Fibroblast of villous mesenchyme (primary cell): Measurements from ENCODE around the gene TEX35. TPM values are rescaled to one million over a fixed set of nuclear protein-coding genes. Genes with fewer than 3 reads are reported as not detected.

ENCODE experiments used
- DNase-seq: peaks from one replicate; pipeline ENCODE4 v3.0.0-alpha.2; 2010; ENCODE audit warnings: low read depth
- H3K4me3 ChIP-seq: 2 replicates; pipeline ENCODE4 v1.5.1; 2011; ENCODE audit warnings: low read depth, mild to moderate bottlenecking, low read length
- CTCF ChIP-seq: IDR thresholded peaks from 2 replicates; pipeline ENCODE4 v1.5.1; 2012; ENCODE audit warnings: low read depth, mild to moderate bottlenecking, low read length; ENCODE audit not compliant: insufficient read depth
- total RNA-seq: library from RNA; depleted of rRNA; stranded (reverse); fragments of >200 nt; gene quantifications from 2 replicates; pipeline ENCODE4 v1.2.3, GENCODE V29; 2012

The TEX35 gene
- total RNA-seq, 1 donor: under 0.01 TPM

GRCh38 chr1:178537382-178538090, 24.6 kb downstream of the TEX35 start:
- TF ChIP-seq CTCF: no peak
- no peak for DNase-seq
- no peak overlapping the region for H3K4me3 ChIP-seq

GRCh38 chr1:178538192-178538916, 25.4 kb downstream of the TEX35 start:
- H3K4me3 ChIP-seq: no peak overlapping the region
- DNase-seq: peak; percentile 73
- no peak for TF ChIP-seq CTCF

GRCh38 chr1:178539291-178539690, 26.4 kb downstream of the TEX35 start:
- DNase-seq: no peak
- no peak for TF ChIP-seq CTCF
- H3K4me3 ChIP-seq: no peak overlapping the region

- no peak overlapping the region for H3K4me3 ChIP-seq
- no peak for TF ChIP-seq CTCF
- no peak for DNase-seq
These were observed 27.3 kb downstream of the TEX35 start for GRCh38 chr1:178540204-178540603.

GRCh38 chr1:178540646-178541045, 27.7 kb downstream of the TEX35 start:
- H3K4me3 ChIP-seq: no peak overlapping the region
- TF ChIP-seq CTCF: no peak
- peak; percentile 84 for DNase-seq

- no peak for TF ChIP-seq CTCF
- no peak for DNase-seq
- no peak overlapping the region for H3K4me3 ChIP-seq
These were observed 28.5 kb downstream of the TEX35 start for GRCh38 chr1:178541379-178541778.
